ENCODE measurements around the gene SWAP70.

DNA sequence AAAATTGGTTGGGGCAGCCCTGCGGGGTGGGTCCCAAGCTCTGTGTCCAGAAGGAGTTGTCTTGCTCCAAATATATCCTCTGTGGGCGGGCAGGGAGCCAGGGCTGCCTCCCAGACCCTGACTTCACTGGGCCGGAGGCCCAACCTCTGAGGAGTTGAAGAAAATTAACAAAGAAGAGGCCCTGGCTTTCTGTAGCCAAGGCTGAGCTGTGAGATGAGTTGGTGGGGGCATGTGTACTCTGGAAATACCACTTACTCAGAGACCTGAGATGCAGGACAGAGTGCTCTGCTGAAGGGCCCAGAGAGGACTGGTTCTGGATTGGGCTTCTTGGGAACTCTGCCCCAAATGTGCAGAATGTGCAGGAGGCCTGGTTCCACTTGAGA is 96.3 kb downstream of the SWAP70 start:
- no peak for TF ChIP-seq CTCF (conservative IDR thresholded peaks at IDR 0.05; ENCODE audit: low read depth in 2 of 2)
- TF ChIP-seq REST (IDR thresholded peaks at IDR 0.05; ENCODE audit: unreplicated experiment): no peak
- no peak for TF ChIP-seq EZH2phosphoT487 (IDR thresholded peaks at IDR 0.05; ENCODE audit: unreplicated experiment)
